ENCODE data around the gene FUNDC1. TPM values are rescaled to one million over a fixed set of nuclear protein-coding genes. Genes with fewer than 3 reads are reported as not detected.
"Not testable (repeated sequence)": the region's sequence is repeated elsewhere in the genome, so short reads cannot be mapped to it uniquely, and the experiment has no call there.

Gene FUNDC1
- total RNA-seq, 1 donor from 2014 or later: 2.4 TPM

DNA sequence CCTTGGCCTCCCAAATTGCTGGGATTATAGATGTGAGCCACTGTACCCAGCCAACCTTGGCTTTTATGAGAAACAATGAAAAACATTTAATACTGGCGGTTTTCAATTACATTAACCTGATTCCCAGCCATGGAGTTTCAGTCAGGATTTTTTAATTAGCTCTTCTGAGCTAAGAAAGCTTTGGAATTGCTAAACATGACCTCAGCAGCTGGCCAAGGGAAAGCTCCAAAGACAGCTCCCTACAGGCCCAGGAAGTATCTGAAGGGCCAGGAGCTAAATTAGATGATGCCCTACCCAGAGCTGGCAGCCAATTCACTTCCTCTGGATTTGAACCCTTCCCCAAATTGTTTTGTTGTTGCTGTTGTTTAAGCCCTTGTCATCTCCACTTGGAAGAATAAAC is 26.5 kb upstream of the FUNDC1 start:
- DNase-seq (ENCODE audit: low spot score in 2 of 2): no peak
- intact Hi-C loops (cut with DNase I): no loop called here
- H3K4me3 ChIP-seq: no peak overlapping the region
- H3K27ac ChIP-seq: no peak overlapping the region
- H3K9me3 ChIP-seq: peaks cover 13 to 19% of the 10 kb centered on the region in 2 donors
- H3K36me3 ChIP-seq: no peaks in the 10 kb centered on the region
- H3K4me1 ChIP-seq: no peaks in the 10 kb centered on the region
- H3K27me3 ChIP-seq: no peaks in the 10 kb centered on the region
- TF ChIP-seq, protein P1, sequence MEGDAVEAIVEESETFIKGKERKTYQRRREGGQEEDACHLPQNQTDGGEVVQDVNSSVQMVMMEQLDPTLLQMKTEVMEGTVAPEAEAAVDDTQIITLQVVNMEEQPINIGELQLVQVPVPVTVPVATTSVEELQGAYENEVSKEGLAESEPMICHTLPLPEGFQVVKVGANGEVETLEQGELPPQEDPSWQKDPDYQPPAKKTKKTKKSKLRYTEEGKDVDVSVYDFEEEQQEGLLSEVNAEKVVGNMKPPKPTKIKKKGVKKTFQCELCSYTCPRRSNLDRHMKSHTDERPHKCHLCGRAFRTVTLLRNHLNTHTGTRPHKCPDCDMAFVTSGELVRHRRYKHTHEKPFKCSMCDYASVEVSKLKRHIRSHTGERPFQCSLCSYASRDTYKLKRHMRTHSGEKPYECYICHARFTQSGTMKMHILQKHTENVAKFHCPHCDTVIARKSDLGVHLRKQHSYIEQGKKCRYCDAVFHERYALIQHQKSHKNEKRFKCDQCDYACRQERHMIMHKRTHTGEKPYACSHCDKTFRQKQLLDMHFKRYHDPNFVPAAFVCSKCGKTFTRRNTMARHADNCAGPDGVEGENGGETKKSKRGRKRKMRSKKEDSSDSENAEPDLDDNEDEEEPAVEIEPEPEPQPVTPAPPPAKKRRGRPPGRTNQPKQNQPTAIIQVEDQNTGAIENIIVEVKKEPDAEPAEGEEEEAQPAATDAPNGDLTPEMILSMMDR (IDR thresholded peaks at IDR 0.05): no peak

DNA sequence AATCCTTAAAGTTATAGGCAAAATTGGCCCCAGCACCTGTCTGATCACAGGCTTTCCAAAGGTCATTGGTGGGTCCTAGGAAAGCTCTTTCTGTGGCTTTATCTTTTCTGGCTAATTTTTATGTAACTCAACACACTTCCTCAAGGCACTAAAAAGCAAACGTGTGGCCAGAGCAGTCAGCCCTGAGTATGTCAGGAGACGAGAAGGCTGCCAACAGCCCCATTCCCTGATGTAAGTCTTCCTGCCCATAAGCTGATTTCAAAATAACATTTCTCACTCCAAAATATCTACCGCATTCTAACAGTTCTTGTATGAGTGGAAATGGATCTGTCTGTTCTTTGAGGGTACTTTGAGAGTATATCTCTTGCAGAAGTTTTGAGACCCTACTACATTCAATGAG is 25.5 kb upstream of the FUNDC1 start:
- no peak for DNase-seq (ENCODE audit: low spot score in 2 of 2)
- TF ChIP-seq, protein P1 (IDR thresholded peaks at IDR 0.05): no peak
- H3K4me1 ChIP-seq: no peaks in the 10 kb centered on the region
- H3K36me3 ChIP-seq: no peaks in the 10 kb centered on the region
- H3K9me3 ChIP-seq: peaks cover 8 to 19% of the 10 kb centered on the region in 2 donors
- no peak overlapping the region for H3K27ac ChIP-seq
- H3K4me3 ChIP-seq: no peak overlapping the region
- H3K27me3 ChIP-seq: no peaks in the 10 kb centered on the region
- intact Hi-C loops (cut with DNase I): no loop called here

DNA sequence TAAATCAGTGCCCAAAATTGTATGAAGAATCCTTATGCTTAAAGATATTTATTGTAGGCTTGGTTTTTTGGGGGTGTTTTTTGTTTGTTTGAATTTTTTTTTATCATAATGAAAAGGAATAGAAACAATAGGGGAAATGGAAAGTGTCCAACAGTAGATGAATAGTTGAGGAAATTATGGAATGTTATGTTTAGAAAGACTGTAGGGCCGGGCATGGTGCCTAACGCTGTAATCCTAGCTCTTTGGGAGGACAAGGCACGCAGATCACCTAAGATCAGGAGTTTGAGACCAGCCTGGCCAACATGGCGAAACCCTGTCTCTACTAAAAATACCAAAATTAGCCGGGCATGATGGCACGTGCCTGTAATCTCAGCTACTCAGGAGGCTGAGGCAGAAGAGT is 19.2 kb upstream of the FUNDC1 start:
- intact Hi-C loops (cut with DNase I); H3K27ac ChIP-seq; H3K4me3 ChIP-seq; H3K9me3 ChIP-seq; DNase-seq (ENCODE audit: low spot score in 2 of 2); H3K4me1 ChIP-seq; H3K27me3 ChIP-seq; H3K36me3 ChIP-seq: not testable (repeated sequence)

DNA sequence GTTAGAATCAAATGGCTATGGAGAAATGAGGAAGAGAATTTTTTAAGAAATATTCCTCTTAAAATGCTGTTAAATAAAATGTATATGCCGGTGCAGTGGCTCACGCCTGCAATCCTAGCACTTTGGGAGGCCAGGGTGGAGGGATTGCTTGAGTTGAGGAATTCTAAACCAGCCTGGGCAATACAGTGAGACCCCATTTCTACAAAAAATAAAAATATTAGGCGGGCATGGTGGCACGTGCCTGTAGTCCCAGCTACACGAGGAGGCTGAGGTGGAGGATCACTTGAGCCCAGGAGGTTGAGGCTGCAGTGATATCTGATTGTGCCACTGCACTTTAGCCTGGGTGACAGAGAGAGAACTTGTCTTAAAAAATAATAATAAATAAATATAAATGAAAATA is 7.9 kb upstream of the FUNDC1 start:
- no peak for DNase-seq (ENCODE audit: low spot score in 2 of 2)

DNA sequence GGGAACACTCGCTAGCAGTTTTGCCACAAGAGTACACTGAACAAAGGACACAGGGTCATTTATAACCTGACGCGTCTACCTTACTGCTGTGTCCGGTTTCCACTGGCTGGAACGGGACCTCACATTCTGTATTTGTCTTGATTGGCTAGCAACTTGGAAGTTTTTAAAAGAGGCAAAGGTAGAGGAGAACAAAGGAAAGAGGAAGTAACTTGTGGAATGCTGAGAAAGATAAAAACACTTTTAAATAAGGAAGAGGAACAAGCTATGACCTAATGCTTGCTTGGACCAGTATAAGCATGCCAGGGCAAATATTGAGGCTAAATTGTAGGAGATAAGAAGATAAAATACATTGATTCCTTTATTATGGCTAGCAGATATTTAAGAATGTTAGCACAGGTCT is 2.8 kb upstream of the FUNDC1 start:
- intact Hi-C loops (cut with DNase I); DNase-seq (ENCODE audit: low spot score in 2 of 2); H3K27ac ChIP-seq; H3K4me1 ChIP-seq; H3K9me3 ChIP-seq; H3K27me3 ChIP-seq; H3K36me3 ChIP-seq; H3K4me3 ChIP-seq: not testable (repeated sequence)

More for the DNA sequence above, 7.9 kb upstream of the FUNDC1 start:
- no peaks in the 10 kb centered on the region for H3K27me3 ChIP-seq
- H3K27ac ChIP-seq: no peak overlapping the region
- intact Hi-C loops (cut with DNase I): no loop called here
- TF ChIP-seq, protein P1 (IDR thresholded peaks at IDR 0.05): no peak
- H3K9me3 ChIP-seq: no peaks in the 10 kb centered on the region
- no peaks in the 10 kb centered on the region for H3K4me1 ChIP-seq
- no peaks in the 10 kb centered on the region for H3K36me3 ChIP-seq
- H3K4me3 ChIP-seq: no peak overlapping the region

DNA sequence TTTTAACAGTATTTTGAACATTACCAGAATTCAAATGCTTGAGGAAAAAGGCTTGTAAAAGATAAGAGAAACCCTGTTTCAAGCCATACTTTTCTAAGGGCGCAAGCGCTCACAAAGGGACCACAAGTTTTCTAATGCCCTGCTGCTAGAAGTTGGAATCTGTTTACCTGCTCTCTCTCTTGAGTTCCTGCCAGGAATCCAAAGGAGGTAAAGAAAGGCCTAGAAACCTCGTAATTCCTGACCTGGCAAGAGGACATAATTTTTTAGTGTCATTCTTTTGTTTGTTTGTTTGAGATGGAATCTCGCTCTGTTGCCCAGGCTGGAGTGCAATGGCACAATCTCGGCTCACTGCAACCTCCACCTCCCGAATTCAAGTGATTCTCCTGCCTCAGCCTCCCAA is 1.4 kb upstream of the FUNDC1 start:
- no peak overlapping the region for H3K4me3 ChIP-seq
- no peaks in the 10 kb centered on the region for H3K4me1 ChIP-seq
- no peaks in the 10 kb centered on the region for H3K9me3 ChIP-seq
- H3K27ac ChIP-seq: no peak overlapping the region
- intact Hi-C loops (cut with DNase I): loop anchor here (5.0 kb wide), 1 partner anchor 328 kb away; the partner anchor contains the start of gene KDM6A
- DNase-seq (ENCODE audit: low spot score in 2 of 2): no peak
- no peaks in the 10 kb centered on the region for H3K27me3 ChIP-seq
- TF ChIP-seq, protein P1 (IDR thresholded peaks at IDR 0.05): no peak
- no peaks in the 10 kb centered on the region for H3K36me3 ChIP-seq

DNA sequence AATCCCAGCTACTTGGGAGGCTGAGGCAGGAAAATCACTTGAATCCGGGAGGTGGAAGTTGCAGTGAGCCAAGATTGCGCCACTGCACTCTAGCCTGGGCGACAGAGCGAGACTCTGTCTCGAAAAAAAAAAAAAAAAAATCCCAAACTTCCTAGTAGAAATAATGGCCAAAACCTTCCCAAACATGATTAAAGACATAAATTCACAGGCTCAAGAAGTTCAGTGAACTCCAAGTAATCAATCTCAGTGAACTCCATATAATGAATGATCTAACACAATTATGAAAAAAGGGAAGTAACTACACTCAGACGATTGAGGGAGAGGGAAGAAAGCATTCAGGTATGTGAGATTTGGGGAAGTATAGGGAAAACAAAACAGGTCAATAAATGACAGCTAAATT is 6.5 kb downstream of the FUNDC1 start:
- Histone ChIP-seq H3K9me3 (no peaks in the 10 kb centered on the region), H3K36me3 (peaks cover 5 to 6% of the 10 kb centered on the region in 2 donors), H3K27me3 (no peaks in the 10 kb centered on the region), H3K4me1 (no peaks in the 10 kb centered on the region), H3K4me3 (no peak overlapping the region), H3K27ac (no peak overlapping the region)
- intact Hi-C loops (cut with DNase I): no loop called here
- TF ChIP-seq, protein P1 (IDR thresholded peaks at IDR 0.05): no peak
- no peak for DNase-seq (ENCODE audit: low spot score in 2 of 2)
